OCI-LY7 (cell line): ENCODE results near the gene TRIM15. TPM values are rescaled to one million over a fixed set of nuclear protein-coding genes. Genes with fewer than 3 reads are reported as not detected.

Experiments used
- BruUV-seq: library from RNA; stranded (reverse); fragments of 400-500 nt; replicated peaks from 2 replicates; lab custom pipeline; 2021; lab: Mats Ljungman, UMichigan
- CTCF ChIA-PET: fragments of 300-600 bp; sonication (Branson Sonifier 250); formaldehyde crosslinking; loops from one replicate; lab custom pipeline; 2022; ENCODE audit warnings: antibody characterized with exemption; ENCODE audit not compliant: unreplicated experiment; lab: Charles Lee
- POLR2A ChIA-PET: fragments of 300-600 bp; sonication (Branson Sonifier 250); formaldehyde crosslinking; loops from one replicate; lab custom pipeline; 2022; ENCODE audit warnings: antibody characterized with exemption; lab: Charles Lee
- DNase-seq: peaks from one replicate; pipeline ENCODE4 v3.0.0-alpha.2; 2015; ENCODE audit warnings: low spot score
- H2AFZ ChIP-seq: fragments of 200-600 bp; sonication (generic), shearing (Covaris generic); 2 replicates; pipeline ENCODE4 v1.6.1; 2014; ENCODE audit warnings: mild to moderate bottlenecking, antibody characterized with exemption, low read length, moderate library complexity
- H3K27ac ChIP-seq: fragments of 200-600 bp; sonication (generic); 2 replicates; pipeline ENCODE4 v1.5.1; 2014; ENCODE audit warnings: mixed run types, low read depth, mild to moderate bottlenecking, moderate library complexity, low read length, inconsistent platforms; ENCODE audit not compliant: poor library complexity, severe bottlenecking
- H3K36me3 ChIP-seq: fragments of 200-600 bp; sonication (generic); 2 replicates; pipeline ENCODE4 v1.6.1; 2014; ENCODE audit warnings: mild to moderate bottlenecking, antibody characterized with exemption, low read length, moderate library complexity, mixed read lengths; ENCODE audit not compliant: insufficient read depth
- H3K4me1 ChIP-seq: fragments of 200-600 bp; sonication (generic); 2 replicates; pipeline ENCODE4 v1.5.1; 2014; ENCODE audit warnings: mild to moderate bottlenecking, low read length; ENCODE audit not compliant: insufficient read depth, poor library complexity, severe bottlenecking
- H3K4me2 ChIP-seq: fragments of 200-600 bp; sonication (generic); 2 replicates; pipeline ENCODE4 v1.6.1; 2014; ENCODE audit warnings: mild to moderate bottlenecking, low read length
- H3K4me3 ChIP-seq: fragments of 200-600 bp; sonication (generic); 2 replicates; pipeline ENCODE4 v1.5.1; 2014; ENCODE audit warnings: mild to moderate bottlenecking, low read depth, low read length; ENCODE audit not compliant: poor library complexity, severe bottlenecking
- H3K79me2 ChIP-seq: fragments of 200-600 bp; sonication (generic); 2 replicates; pipeline ENCODE4 v1.6.1; 2016; ENCODE audit warnings: low read depth, mild to moderate bottlenecking, low read length, moderate library complexity, mixed read lengths; ENCODE audit not compliant: insufficient read depth
- H3K9me2 ChIP-seq: fragments of 200-600 bp; sonication (generic); 2 replicates; pipeline ENCODE4 v1.6.1; 2016; ENCODE audit warnings: mild to moderate bottlenecking, low read length, mixed read lengths; ENCODE audit not compliant: insufficient read depth
- H3K9me3 ChIP-seq: fragments of 200-600 bp; sonication (generic); 2 replicates; pipeline ENCODE4 v1.6.1; 2014; ENCODE audit warnings: mild to moderate bottlenecking, mixed run types, low read length, mixed read lengths
- H4K20me1 ChIP-seq: fragments of 200-600 bp; sonication (generic); 2 replicates; pipeline ENCODE4 v1.6.1; 2014; ENCODE audit warnings: mild to moderate bottlenecking, antibody characterized with exemption, low read length, moderate library complexity, mixed read lengths; ENCODE audit not compliant: insufficient read depth
- CTCF ChIP-seq: fragments of 200-600 bp; sonication (generic); conservative IDR thresholded peaks from 2 replicates; pipeline ENCODE4 v1.5.1; 2014; ENCODE audit warnings: mild to moderate bottlenecking, antibody characterized with exemption, low read length, moderate library complexity, mixed read lengths
- EZH2phosphoT487 ChIP-seq: fragments of 200-600 bp; sonication (generic); IDR thresholded peaks from 2 replicates; pipeline ENCODE4 v1.6.1; 2018; ENCODE audit warnings: low read depth, borderline replicate concordance, mild to moderate bottlenecking, mixed run types, antibody characterized with exemption, low read length, moderate library complexity, mixed read lengths
- intact Hi-C: fragments of 100-400 bp; cut with micrococcal nuclease; formaldehyde crosslinking; loops from one replicate; pipeline ENCODE4 v1.10.0; 2022; ENCODE audit not compliant: unreplicated experiment
- total RNA-seq, 2 experiments: library from RNA; depleted of rRNA in 1 of 2; stranded (reverse); fragments of >200 nt in 1 of 2; shearing (Covaris generic) in 1 of 2; gene quantifications; 2 replicates each; pipeline ENCODE4 v1.2.3, GENCODE V29; 2014 to 2022

Gene TRIM15
- total RNA-seq, 2 experiments from 2014 or later, result not detected

GRCh38 chr6:30145818-30146217 is 17.5 kb upstream of the TRIM15 start:
- POLR2A ChIA-PET, result no interaction called here
- intact Hi-C loops, result no loop called here

GRCh38 chr6:30147096-30147495 is 16.2 kb upstream of the TRIM15 start:
- no peak for TF ChIP-seq EZH2phosphoT487
- H3K4me3 ChIP-seq, result no peak overlapping the region
- no peaks in the 10 kb centered on the region for H3K9me2 ChIP-seq
- ChIA-PET CTCF (no interaction called here), POLR2A (no interaction called here)
- no peaks in the 10 kb centered on the region for H3K79me2 ChIP-seq
- no peaks in the 10 kb centered on the region for H3K9me3 ChIP-seq
- no peak overlapping the region for H3K4me2 ChIP-seq
- no TSS peak for BruUV-seq
- H3K27ac ChIP-seq, result no peak overlapping the region
- no peaks in the 10 kb centered on the region for H3K4me1 ChIP-seq
- intact Hi-C loops, result no loop called here
- H3K36me3 ChIP-seq, result no peaks in the 10 kb centered on the region
- H4K20me1 ChIP-seq, result no peaks in the 10 kb centered on the region
- no peak overlapping the region for H2AFZ ChIP-seq
- DNase-seq, result no peak

More at GRCh38 chr6:30145818-30146217, 17.5 kb upstream of the TRIM15 start:
- DNase-seq, result no peak
- Histone ChIP-seq H2AFZ (no peak overlapping the region), H3K4me3 (no peak overlapping the region), H3K27ac (no peak overlapping the region), H3K36me3 (no peaks in the 10 kb centered on the region), H3K4me1 (no peaks in the 10 kb centered on the region), H3K9me2 (no peaks in the 10 kb centered on the region), H3K4me2 (no peak overlapping the region), H3K79me2 (no peaks in the 10 kb centered on the region), H4K20me1 (no peaks in the 10 kb centered on the region), H3K9me3 (no peaks in the 10 kb centered on the region)
- CTCF ChIA-PET, result no interaction called here
- no TSS peak for BruUV-seq
- TF ChIP-seq CTCF (no peak), EZH2phosphoT487 (no peak)

- Histone ChIP-seq H3K4me3 (no peak overlapping the region), H3K79me2 (no peaks in the 10 kb centered on the region), H3K27ac (no peak overlapping the region), H3K9me2 (no peaks in the 10 kb centered on the region), H3K36me3 (no peaks in the 10 kb centered on the region), H3K4me2 (no peak overlapping the region), H4K20me1 (no peaks in the 10 kb centered on the region), H2AFZ (no peak overlapping the region), H3K4me1 (no peaks in the 10 kb centered on the region), H3K9me3 (no peaks in the 10 kb centered on the region)
- TF ChIP-seq EZH2phosphoT487 (no peak), CTCF (peak; percentile 40; the same call in 1 of the 2 replicates)
- DNase-seq, result peak; percentile 8
- no TSS peak for BruUV-seq
- intact Hi-C loops, result no loop called here
- ChIA-PET POLR2A (no interaction called here), CTCF (no interaction called here)
Measured at GRCh38 chr6:30149234-30149633, 14.1 kb upstream of the TRIM15 start.
